Dermis blood vessel endothelial cell (primary cell): ENCODE data around the gene C2CD2. TPM values are rescaled to one million over a fixed set of nuclear protein-coding genes. Genes with fewer than 3 reads are reported as not detected.
"Not testable (repeated sequence)": the region's sequence is repeated elsewhere in the genome, so short reads cannot be mapped to it uniquely, and the experiment has no call there.

ENCODE experiments used
- DNase-seq: peaks from one replicate; pipeline ENCODE4 v3.0.0; 2010
- total RNA-seq: library from RNA; depleted of rRNA; stranded (reverse); fragments of >200 nt; gene quantifications from 2 replicates; pipeline ENCODE4 v1.2.3, GENCODE V29; 2014

Gene C2CD2
- total RNA-seq, 1 donor from 2014 or later: 63.0 TPM

DNA sequence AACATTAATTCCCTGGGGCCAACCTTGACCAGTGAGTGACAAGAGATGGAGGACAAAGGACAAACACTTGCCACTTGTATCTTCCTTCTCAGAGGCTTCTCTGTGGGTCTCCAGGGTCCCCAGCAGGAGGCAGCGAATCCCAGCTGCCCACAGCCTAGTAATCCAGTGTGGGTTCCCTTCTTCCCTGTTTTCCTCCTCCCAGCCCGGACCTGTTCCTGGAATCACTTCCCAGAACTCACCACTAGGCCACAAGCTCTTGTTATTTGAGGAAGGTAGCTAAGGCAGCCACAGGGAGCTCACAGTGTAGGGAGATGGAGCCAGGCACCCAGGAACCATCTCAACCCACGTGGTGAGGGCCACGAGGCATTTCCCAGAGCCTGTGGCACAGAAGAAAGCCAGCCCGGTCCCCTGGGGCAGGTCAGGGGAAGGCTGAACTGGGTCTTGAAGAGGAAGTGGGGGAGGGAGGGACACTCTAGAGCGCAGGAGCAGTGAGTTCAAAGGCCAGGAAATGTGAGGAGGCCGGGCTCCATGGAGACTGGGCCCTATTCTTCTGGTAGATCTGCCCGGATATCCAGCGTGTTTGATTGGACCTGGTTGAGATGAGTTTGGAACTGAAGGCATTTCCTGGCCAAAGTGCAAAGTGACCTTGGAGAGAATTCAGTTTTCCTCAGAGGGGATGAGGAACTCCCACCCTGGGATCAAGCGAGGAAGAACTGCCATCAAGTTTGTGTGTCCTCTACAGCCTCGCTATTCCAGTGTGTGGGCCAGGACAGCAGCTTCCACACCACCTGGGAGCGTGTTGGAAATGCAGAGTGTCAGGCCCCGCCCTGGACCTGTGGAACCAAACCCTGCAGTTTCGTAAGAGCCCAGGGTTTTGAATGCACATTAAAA is 20.3 kb upstream of the C2CD2 start:
- peak; percentile 73 for DNase-seq

DNA sequence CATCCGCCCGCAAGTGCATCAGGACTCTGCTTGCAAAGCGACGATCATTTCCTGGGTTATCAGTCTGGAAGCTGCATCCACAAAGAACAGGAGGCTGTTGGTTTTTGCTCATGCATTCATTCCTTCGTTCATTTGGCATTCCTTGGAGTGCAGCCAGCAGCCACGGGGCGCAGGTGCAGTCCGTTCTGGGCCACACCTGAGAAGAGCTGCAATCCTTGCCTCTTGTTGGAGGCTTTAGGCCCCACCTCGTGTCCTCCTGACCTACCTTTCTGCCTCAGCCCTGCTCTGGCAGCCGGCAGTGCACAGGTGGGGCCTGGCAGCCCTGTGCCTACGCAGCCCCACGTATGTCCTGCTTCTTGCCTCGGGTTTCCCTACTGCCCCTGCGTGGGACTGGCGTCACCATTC is 19.6 kb upstream of the C2CD2 start:
- DNase-seq: no peak

DNA sequence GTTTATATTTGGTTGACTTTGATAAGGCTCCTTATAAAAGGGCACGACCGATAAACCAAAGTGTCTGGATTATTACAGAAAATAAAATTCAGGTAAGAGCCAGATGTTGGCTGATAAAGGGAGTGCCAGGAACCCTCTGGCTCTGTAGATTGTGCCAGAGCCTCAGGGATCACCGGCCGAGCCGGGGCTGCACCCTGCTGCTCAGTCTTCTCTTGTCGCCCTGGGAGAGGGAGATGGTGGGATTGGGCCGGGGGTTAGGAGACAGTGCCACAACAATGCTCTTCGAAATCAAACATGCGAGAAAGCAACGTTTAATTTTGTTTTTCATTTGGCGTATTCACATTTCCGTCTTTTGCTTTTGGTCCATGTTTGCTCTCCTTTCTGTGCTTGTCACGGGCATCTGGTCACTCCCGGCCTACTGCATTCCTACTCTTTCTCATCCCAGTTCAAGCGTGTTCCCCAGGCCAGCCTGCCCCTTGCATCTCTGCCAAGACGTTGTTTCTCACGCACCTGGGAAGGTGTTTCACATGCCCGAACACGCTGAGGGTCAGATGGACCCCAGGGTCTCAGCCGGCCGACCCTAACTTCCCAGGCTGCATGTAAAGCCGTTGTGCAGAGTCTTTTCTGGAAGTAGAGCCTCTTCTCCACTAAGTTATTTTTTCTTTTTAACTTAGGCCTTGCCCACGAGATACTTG is 18.8 kb upstream of the C2CD2 start:
- DNase-seq: no peak

DNA sequence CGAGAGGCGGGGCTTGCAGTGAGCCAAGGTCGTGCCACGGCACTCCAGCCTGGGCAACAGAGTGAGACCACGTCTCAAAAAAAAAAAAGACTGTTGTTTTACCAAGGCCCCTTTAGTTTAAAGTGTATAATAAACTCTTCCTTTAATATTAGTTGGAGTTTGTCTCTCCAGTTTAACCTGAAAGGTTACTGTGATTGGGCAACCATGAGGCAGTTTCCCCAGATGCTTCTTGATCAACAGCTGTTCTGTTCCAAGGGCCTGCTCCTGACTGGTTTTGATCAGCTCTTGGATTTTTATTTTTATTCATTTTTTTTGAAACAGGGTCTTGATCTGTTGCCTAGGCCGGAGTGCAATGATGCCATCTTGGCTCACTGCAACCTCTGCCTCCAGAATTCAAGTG is 18.1 kb upstream of the C2CD2 start:
- no peak for DNase-seq

DNA sequence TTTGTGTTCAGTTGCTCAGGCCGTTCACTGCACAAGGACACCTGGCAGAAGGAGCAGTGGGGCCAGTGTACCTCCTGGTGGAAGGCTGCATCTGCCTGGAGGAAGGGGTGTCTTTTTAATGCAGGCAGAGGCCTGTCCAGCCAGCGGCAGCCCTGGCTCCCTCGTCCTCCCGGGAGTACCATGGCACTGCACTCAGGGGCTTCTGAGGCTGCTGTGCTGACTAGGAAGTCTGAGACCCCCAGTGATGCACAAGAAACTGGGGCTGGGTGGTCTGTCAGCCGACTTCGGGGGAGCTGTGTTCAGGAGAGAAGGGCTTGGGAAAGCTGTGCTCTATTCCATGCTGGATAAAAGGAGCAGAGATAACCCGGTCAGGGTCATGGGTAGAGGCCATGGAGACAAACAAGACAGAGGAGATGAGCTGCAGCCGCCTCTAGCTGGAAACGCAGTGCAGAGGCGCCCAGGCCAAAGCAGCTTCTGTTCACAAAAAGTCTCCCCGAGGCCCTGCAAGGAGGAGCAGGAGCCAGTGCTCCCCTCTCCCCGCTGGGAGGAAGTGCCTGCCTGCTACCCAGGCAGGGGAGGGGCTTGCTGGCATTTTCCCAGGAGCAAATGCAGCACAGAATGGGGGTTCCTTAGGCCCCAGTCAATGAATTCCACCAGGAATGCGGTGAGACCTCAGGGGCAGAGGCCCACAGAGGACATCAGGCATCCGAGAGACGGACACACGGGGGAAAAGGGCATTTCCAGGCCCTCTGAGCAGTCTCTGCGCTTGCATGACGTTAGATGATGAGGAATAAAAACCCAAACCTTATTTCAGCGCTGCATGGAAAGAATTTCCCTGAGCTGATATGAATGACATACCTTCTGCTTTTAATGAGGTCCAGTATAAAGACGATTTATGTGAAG is 17.2 kb upstream of the C2CD2 start:
- DNase-seq: no peak

DNA sequence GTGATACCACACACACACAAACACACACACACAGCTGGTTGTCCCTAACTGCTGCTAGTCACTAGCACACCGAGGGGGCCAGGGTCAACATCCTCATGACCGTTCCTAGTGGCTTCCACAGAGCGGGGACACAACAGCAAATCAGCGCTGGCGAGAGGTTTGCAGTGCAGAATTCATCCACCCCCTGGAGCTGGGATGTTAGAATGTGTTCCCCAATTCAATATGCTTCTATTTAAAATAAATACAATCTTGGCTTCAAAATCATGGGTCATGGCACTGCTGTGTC is 16.2 kb upstream of the C2CD2 start:
- no peak for DNase-seq

DNA sequence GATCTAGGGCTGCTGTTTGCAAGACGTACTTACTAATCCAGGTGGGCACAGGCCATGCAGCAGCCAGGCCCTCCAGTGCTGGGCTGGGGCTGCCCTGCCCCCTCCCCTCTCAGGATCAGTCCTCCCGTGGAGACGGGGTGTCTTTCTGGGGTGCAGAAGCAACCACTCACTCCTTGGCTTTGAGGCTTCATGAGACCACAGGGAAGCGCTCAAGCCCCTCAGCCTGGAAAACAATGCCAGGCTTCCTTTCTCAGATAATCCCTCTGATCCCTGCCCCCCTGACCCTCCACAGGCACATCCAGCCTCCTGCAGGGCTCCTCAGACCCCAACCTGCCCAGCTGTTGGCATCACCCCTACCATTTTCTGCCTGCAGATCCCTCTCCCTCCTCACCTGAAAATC is 13.9 kb upstream of the C2CD2 start:
- no peak for DNase-seq

DNA sequence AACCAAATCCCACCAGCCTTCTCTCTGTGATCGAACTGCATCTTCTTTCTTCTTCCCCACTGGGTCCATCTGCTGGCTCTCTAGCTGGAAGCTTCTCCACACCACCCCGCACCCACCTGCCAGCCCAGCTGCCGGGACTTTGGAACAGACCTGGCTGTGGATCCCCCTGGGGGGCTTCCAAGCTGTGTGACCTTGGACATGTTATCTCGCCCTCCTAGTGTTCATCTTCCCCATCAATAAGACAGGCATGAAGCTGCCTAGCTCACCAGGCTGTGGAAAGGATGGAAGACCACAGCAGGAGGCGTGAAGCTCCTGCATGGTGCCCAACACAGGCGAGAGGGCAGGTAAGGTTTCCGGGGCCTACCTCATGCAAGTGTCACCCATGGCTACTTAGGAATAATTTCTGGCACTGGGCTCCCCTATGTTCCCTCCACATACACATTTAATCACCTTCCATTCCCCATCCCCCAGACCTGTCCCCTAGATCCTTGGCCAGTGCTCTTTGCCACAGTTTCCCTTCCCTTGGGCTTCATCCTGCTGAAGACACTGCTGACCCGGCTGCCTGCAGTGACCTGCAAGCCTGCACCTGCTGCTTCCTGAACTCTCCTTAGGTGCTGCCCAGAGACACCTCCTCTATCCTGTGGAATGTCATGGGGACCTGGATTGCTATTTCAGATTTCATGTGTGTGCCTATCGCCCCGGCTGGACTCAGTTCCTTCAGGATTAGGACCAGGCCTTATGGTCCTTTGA is 13.2 kb upstream of the C2CD2 start:
- no peak for DNase-seq

DNA sequence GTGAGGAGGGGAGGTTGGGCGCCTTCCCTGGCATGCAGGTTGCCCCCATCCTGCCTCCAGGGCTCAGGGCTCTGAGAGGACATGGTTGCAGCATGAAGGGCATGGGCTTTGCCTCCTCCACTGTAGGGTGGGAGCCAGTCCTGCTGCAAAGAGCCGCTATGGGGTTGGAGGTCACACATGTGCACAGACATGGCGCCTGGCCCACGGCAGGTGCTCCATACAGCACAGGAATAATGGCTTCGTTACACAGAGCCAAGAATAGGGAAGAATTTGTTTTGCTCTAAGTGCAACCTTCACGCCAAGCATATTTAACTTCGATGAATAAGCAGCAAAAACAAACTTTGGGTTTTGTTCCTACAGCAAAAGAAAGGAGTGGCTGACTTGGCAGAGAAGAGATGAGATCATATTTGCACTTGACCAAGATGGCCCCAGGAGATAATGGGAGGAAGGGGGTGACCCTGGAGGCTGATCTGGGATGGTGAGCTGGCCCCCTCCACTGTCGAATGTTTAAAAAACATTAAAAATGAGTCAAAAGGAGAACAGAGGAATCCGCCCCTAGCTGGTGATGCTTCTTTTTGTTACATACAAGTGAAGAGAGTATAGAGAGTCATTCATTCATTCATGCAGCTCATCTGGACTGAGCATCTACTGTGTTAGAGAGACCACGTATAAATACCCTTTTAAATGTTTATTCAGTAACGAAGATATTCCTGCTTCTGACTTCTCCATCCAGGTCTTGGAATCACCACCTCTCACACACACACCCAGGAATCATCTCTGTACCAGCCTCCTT is 12.4 kb upstream of the C2CD2 start:
- DNase-seq: no peak

DNA sequence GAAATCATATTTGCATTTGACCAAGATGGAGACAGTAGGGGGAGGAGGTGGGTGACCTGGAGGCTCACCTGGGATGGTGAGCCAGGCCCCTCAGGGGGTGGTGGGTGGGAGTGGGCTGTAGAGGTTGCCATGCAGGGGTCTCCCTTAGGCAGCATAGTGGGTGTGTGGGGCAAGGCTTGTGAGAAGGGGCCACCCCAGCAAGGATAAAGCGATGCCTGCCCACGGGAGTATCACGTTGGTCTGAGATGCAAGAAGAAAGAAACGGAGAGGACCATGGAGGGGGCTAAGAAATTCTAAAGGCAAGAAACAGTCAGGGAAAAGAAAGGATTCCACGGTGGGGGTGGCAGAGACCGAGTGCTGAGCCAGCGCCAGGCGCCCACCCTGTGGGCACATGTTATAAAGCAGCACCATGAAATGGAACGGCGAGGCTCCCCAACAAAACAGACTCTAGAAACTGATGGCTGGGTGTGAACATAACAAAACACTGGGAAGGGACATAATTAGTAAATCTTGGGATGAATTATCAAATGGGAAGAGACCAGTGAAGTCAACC is 11.7 kb upstream of the C2CD2 start:
- no peak for DNase-seq

DNA sequence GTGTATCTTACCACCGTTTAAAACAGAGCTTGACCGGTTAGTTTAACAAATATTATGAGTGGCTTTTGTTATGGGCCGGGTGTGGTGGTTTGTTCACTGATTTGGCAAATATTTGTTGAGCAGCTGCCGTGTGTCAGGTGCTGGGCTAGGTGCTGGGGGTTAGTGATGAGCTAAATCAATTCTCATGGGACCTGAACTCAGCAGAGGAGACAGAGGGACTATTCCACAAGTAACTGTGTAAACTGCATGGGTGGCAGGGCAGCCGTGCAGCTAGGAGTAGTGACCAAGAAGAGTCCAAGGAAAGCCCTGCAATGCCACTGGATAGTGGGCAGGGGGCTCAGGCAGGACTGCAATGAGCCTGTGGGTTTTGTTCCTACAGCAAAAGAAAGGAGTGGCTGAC is 11.2 kb upstream of the C2CD2 start:
- no peak for DNase-seq

DNA sequence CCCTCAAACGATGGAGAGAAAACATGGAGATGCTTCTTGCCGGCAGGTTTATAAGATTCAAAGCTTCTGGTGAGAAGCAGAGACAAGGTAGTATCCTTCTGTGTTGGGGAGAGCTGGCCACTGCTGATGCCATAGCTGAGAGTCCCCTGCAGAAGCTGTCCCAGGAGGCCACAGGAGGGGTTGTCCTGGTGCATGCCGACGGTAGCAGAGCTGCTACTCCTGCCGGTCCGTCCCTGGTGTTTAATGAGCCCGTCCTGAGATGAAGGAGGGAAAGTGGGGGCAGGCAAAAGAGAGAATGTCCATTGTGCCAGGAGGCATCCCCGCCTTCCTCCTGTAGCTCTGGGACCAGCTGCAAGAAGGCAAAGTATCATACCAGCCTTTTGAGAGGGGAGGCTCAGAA is 10.4 kb upstream of the C2CD2 start:
- no peak for DNase-seq

DNA sequence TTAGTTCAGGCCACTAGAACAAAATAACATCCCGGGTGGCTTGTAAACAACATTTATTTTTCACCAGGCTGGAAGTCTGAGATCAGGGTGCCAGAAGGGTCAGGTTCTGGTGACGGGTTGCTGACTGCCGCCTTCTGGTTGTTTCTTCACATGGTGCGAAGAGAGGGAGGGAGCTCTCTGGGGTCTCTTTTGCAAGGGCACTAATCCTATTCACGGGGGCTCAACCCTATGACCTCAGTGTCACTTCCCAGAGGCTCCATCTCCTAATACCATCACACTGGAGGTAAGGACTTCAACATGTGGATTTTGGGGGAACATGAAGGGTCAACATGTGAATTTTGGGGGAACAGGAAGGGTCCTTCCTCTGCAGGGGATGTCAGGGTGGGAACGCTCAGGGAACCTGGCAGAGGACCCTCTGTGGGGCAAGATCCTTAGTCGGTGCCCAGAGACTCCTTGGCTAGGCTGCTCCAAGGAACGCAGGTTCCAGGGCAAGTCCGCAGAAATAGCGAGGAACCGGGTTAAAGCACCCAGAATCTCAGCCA is 8.7 kb upstream of the C2CD2 start:
- no peak for DNase-seq

DNA sequence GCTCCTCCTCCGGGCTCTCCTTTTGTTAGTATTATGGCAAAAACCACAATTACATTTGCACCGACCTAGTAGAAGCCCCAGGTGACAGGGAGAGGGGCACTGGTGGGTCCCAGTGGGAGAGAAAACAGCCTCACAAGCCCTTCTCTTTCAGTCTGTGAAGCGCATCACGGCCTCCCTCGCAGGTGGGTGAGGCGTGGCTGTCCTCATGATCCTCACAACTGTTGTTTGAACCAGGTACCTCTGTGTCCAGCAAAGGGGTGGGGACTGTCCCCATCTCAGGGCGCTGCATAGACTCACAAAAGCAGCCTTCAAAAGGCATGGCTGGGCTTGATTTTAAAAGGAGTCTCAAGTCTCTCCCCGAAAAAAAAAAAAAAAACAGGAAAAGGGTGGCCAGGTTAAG is 7.9 kb upstream of the C2CD2 start:
- no peak for DNase-seq

DNA sequence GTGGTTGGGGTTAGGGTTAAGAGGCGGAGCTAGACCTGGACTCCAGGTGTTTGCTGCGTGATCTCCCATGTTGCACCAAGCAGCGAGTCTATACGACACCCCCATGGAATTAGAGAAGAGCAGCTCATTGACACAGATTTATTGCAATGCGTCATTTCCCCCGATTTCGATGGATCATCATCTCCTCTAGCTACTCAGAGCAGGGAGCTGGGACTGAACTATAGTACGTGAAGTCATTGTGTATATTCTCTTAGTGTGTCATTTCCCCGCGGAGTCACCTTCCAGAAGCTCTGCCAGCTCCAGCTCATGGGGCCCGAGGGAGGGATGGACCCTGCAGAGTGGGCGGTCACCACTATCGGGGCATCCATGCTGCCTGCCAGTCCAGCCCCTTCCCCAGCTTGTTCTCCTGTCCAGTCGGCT is 7.5 kb upstream of the C2CD2 start:
- peak; percentile 95 for DNase-seq

DNA sequence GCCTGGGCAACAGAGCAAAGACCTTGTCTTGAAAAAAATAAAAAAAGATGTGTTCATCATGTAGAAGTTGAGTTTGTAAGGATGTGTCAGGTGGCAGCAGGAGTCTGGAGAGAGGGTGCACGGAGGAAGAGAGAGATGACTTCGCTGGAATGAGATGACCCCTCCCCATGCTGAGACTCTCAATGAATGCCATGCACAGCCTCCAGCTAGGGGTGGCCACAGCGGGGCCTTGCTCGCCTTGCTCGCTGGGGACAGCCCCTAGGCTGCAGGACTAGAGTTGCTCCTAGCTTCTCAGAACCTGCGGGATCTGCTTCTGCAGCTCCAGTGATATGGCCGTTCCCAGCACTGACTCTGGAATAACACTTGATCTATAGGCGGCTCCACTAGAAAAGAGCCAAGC is 6.6 kb upstream of the C2CD2 start:
- DNase-seq: no peak

DNA sequence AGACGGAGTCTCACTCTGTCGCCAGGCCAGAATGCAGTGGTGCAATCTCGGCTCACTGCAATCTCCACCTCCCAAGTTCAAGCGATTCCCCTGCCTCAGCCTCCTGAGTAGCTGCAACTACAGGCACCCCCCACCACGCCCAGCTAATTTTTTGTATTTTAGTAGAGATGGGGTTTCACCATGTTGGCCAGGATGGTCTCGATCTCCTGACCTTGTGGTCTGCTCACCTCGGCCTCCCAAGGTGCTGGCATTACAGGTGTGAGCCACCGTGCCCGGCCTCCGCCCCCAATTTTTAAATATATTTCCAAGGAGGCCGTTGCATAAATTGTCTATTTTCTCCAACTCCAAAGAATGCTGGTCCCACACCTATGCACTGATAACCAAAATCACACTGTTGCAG is 5.9 kb upstream of the C2CD2 start:
- not testable (repeated sequence) for DNase-seq

DNA sequence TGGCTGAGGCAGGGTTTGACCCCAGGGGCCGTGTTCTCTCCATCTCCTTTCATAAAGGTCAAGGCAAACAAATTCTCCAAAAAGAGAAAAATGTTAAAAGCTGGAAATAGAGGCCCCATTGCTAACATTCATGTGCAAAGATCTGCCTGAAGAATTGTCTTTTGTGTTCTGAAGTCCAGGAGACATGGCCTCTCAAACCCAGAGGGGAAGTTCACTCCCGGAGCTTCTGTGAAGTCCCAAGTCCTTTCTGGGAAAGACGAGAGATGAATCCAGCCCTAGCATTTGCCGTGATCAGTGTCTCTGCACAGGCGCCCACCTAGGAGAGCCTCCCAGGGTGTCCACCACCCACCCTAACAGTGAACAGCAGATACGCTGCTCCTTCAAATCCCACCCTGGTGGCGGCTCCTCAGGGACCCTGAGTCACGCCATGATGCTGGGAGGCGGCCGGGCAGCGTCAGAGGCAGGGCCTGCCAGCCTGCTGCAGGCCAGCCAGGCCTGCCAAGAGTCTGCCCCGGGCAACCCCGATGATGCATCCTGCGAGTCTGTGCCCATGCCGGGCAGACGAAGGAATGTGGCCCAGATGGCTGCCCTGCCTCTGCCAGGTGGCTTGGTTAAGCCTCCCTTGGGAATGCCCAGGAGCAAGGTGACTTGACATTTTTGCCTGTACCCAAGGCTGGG is 5.2 kb upstream of the C2CD2 start:
- peak; percentile 67 for DNase-seq

DNA sequence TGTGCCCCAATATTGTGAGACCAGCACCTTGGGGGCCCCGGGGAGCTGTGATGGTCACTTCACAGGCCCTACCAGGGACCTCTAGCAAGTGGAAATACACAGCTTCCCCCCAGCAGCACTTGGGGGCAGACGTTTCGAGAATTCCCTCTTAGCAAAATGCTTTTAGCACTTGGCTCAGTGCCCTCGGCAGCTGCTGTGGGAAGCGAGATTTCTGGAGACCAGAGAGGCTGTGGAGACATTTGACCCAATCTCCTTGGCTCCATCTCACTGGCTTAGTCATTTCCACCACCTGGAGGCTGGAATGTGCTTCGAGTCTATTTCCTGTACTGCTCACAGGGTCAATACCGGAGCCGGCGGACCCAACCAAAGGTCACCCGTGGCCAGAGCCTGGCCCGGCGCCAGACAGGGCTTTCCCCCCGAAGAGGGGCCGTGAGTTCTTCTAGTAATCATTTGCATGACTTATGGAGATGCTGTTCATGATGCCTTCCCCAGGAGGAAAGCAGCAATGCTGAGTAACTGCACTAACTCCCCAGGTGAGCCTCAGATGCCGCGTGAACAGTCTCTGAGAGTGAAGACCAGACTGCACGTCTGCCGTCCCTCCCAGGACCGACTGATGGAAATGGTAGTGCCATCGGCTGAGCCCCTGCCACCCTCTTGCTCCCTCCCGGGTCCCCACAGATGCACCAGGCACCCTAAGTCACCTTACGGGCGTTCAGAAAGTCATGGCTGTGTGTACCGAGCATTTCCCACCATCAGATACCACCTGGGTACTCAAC is 4.4 kb upstream of the C2CD2 start:
- peak; percentile 100 for DNase-seq
